Measurements from ENCODE around the gene COL13A1. TPM values are rescaled to one million over a fixed set of nuclear protein-coding genes. Genes with fewer than 3 reads are reported as not detected.

Gene COL13A1
- total and polyA plus RNA-seq, 7 donors: 0.69 to 5.7 (median 2.9) TPM

GRCh38 chr10:69911613-69912528, 110.2 kb downstream of the COL13A1 start:
- H3K9me3 ChIP-seq: no peaks in the 10 kb centered on the region
- WGBS, 2 donors: 45 to 66% methylated on average over 18 of the region's 18 CpGs
- TF ChIP-seq EP300 (IDR thresholded peaks at IDR 0.05): no peak
- TF ChIP-seq, protein P1, sequence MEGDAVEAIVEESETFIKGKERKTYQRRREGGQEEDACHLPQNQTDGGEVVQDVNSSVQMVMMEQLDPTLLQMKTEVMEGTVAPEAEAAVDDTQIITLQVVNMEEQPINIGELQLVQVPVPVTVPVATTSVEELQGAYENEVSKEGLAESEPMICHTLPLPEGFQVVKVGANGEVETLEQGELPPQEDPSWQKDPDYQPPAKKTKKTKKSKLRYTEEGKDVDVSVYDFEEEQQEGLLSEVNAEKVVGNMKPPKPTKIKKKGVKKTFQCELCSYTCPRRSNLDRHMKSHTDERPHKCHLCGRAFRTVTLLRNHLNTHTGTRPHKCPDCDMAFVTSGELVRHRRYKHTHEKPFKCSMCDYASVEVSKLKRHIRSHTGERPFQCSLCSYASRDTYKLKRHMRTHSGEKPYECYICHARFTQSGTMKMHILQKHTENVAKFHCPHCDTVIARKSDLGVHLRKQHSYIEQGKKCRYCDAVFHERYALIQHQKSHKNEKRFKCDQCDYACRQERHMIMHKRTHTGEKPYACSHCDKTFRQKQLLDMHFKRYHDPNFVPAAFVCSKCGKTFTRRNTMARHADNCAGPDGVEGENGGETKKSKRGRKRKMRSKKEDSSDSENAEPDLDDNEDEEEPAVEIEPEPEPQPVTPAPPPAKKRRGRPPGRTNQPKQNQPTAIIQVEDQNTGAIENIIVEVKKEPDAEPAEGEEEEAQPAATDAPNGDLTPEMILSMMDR (IDR thresholded peaks at IDR 0.05): no peak
- peak in 2 of 4 donors; percentile 46 to 55 for TF ChIP-seq POLR2AphosphoS5 (IDR thresholded peaks at IDR 0.05)
- no peak for TF ChIP-seq POLR2A (IDR thresholded peaks at IDR 0.05)
- peak overlapping the region; percentile 28 to 76 (median 61) for H3K27ac ChIP-seq
- peaks cover 0 to 35% (median 31%) of the 10 kb centered on the region in 4 donors for H3K4me1 ChIP-seq
- peak; percentile 83 for DNase-seq
- H3K27me3 ChIP-seq: peaks cover 0 to 5% (median 0%) of the 10 kb centered on the region in 3 donors
- intact Hi-C loops (cut with DNase I): loop anchor here (5.0 kb wide), 4 partner anchors 55 to 285 kb away; partner anchors contain the start of gene COL13A1
- H3K36me3 ChIP-seq: no peaks in the 10 kb centered on the region
- H3K4me3 ChIP-seq: no peak overlapping the region

GRCh38 chr10:69912589-69912988, 110.9 kb downstream of the COL13A1 start:
- H3K27me3 ChIP-seq: peaks cover 0 to 5% (median 0%) of the 10 kb centered on the region in 3 donors
- no peaks in the 10 kb centered on the region for H3K36me3 ChIP-seq
- WGBS, 2 donors: 12 to 46% methylated on average over 4 of the region's 4 CpGs
- H3K4me3 ChIP-seq: no peak overlapping the region
- H3K27ac ChIP-seq: peak overlapping the region; percentile 28 to 76 (median 61)
- peaks cover 0 to 35% (median 31%) of the 10 kb centered on the region in 4 donors for H3K4me1 ChIP-seq
- intact Hi-C loops (cut with DNase I): loop anchor here (5.0 kb wide), 4 partner anchors 55 to 285 kb away; partner anchors contain the start of gene COL13A1
- no peaks in the 10 kb centered on the region for H3K9me3 ChIP-seq
- TF ChIP-seq EP300 (IDR thresholded peaks at IDR 0.05) (no peak), POLR2A (IDR thresholded peaks at IDR 0.05) (no peak)
- DNase-seq: no peak

DNA sequence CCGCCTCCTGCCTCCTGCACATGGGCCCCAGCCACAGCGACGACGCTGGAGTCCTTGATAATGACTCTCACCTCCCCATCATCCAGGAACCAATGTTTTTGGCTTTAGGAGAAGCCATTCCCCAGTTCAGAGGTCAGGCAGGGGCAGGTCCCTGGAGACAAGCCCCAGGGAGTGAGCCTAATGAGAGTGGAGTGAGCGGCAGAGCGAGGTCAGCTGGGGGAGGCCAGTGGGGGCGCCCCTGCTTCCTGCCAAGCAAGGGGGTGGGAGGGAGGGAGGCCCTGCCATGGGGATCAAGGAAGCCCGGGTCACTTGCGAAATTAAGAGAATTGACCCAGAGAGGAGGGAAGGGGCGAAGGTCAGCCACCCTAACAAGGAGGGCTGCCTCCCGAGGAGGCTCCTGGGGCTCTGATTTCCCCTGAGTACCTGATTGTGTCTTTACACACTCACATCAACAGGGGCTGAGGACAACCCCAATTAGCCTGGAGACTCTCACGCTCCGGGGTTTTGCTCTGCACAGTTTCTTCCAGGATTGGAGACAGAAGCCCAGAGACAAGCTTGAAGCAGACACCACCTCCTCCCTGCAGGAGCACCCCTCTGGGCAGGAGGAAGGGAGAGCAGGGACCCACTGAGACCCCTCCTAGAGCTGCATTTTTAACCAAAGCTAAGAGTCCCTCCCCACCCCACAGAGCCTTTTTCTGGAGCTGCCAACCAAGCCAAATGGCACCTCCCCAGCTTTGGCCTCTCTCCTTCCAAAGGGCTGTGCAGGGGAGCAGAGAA, 112.1 kb downstream of the COL13A1 start:
- WGBS, 2 donors: 60 to 79% methylated on average over 13 of the region's 13 CpGs
- H3K4me1 ChIP-seq: peaks cover 0 to 35% (median 31%) of the 10 kb centered on the region in 4 donors
- no peak overlapping the region for H3K4me3 ChIP-seq
- H3K36me3 ChIP-seq: no peaks in the 10 kb centered on the region
- no peak for DNase-seq
- H3K27me3 ChIP-seq: peaks cover 0 to 5% (median 0%) of the 10 kb centered on the region in 3 donors
- intact Hi-C loops (cut with DNase I): loop anchor here (2.0 to 5.0 kb wide), 6 partner anchors 56 to 286 kb away; partner anchors contain the start of gene COL13A1
- TF ChIP-seq EP300 (IDR thresholded peaks at IDR 0.05) (no peak), POLR2A (IDR thresholded peaks at IDR 0.05) (no peak), POLR2AphosphoS5 (IDR thresholded peaks at IDR 0.05) (no peak)
- TF ChIP-seq, protein P1 (IDR thresholded peaks at IDR 0.05): no peak
- no peaks in the 10 kb centered on the region for H3K9me3 ChIP-seq
- no peak overlapping the region for H3K27ac ChIP-seq

GRCh38 chr10:69914398-69915214, 112.9 kb downstream of the COL13A1 start:
- 18 to 33% methylated on average over 13 of the region's 13 CpGs for WGBS, 2 donors
- peaks cover 0 to 35% (median 31%) of the 10 kb centered on the region in 4 donors for H3K4me1 ChIP-seq
- peaks cover 0 to 5% (median 0%) of the 10 kb centered on the region in 3 donors for H3K27me3 ChIP-seq
- peak; percentile 83 for DNase-seq
- H3K36me3 ChIP-seq: no peaks in the 10 kb centered on the region
- H3K4me3 ChIP-seq: no peak overlapping the region
- H3K27ac ChIP-seq: no peak overlapping the region
- intact Hi-C loops (cut with DNase I): loop anchor here (2.0 to 5.0 kb wide), 6 partner anchors 57 to 287 kb away; partner anchors contain the start of gene COL13A1
- no peaks in the 10 kb centered on the region for H3K9me3 ChIP-seq
- TF ChIP-seq POLR2AphosphoS5 (IDR thresholded peaks at IDR 0.05): no peak
- TF ChIP-seq, protein P1 (IDR thresholded peaks at IDR 0.05): peak; percentile 76 to 97 (median 90)
- no peak for TF ChIP-seq POLR2A (IDR thresholded peaks at IDR 0.05)
